Astrocyte of the spinal cord (primary cell): ENCODE results near the gene CCK.

ENCODE experiments used
- DNase-seq: peaks from one replicate; pipeline ENCODE4 v3.0.0; 2011; ENCODE audit warnings: low read depth, low spot score
- H3K4me3 ChIP-seq: 2 replicates; pipeline ENCODE4 v1.5.1; 2011; ENCODE audit warnings: low read depth, mild to moderate bottlenecking, low read length, moderate library complexity
- CTCF ChIP-seq: IDR thresholded peaks from 2 replicates; pipeline ENCODE4 v1.5.1; 2012; ENCODE audit warnings: low read depth, mild to moderate bottlenecking, low read length, inconsistent platforms
- in situ Hi-C: cut with HindIII; loops from 2 replicates; pipeline ENCODE4 v1.10.0; 2017; ENCODE audit warnings: low sequenced_read_pairs

CCK gene

GRCh38 chr3:42266085-42266484, at the start of gene CCK:
Gene CCK (minus strand): TSS chr3:42266185. CDS start chr3:42263630, 2,555 bp downstream.
- TF ChIP-seq CTCF: no peak
- in situ Hi-C loops: no loop called here
- no peak within 1 kb of the TSS for H3K4me3 ChIP-seq
- no peak for DNase-seq

- in situ Hi-C loops: no loop called here
- DNase-seq: no peak
- no peak overlapping the region for H3K4me3 ChIP-seq
- TF ChIP-seq CTCF: no peak
Measured at GRCh38 chr3:42314411-42314810, 48.4 kb upstream of the CCK start.

- H3K4me3 ChIP-seq: no peak overlapping the region
- no peak for DNase-seq
- in situ Hi-C loops: no loop called here
- TF ChIP-seq CTCF: no peak
Measured at GRCh38 chr3:42308651-42309050, 42.7 kb upstream of the CCK start.

- no peak for DNase-seq
- no peak overlapping the region for H3K4me3 ChIP-seq
- in situ Hi-C loops: no loop called here
- TF ChIP-seq CTCF: no peak
Measured at GRCh38 chr3:42306499-42306898, 40.5 kb upstream of the CCK start.

GRCh38 chr3:42302924-42303634, 37.1 kb upstream of the CCK start:
- no peak overlapping the region for H3K4me3 ChIP-seq
- in situ Hi-C loops: no loop called here
- TF ChIP-seq CTCF: no peak
- no peak for DNase-seq

GRCh38 chr3:42301446-42302175, 35.6 kb upstream of the CCK start:
- no peak overlapping the region for H3K4me3 ChIP-seq
- TF ChIP-seq CTCF: no peak
- in situ Hi-C loops: no loop called here
- DNase-seq: no peak
